ENCODE data around the gene SLC35G1. TPM values are rescaled to one million over a fixed set of nuclear protein-coding genes. Genes with fewer than 3 reads are reported as not detected.

SLC35G1 gene
- total RNA-seq, 1 donor from 2014 or later = 7.3 TPM

DNA sequence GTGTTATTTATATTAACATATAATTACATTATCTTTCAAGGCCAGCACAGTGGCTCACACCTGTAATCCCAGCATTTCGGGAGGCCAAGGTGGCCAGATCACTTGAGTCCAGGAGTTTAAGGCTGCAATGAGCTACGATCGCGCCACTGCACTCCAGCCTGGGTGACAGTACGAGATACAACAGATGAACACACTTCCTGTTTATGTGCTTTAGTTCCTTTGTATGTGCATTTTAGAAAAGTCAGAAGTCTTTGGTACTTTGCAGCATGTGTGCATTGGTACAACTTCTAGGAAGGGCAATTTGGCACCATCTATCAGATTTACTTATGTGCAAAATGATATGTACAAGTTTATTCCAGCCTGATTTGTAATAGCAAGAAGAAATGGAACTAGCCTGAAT, 13.3 kb downstream of the SLC35G1 start:
- Mint-ChIP-seq H3K4me1 (no peaks in the 10 kb centered on the region), H3K4me3 (no peak overlapping the region), H3K27ac (no peak overlapping the region), H3K27me3 (ENCODE audit: low read depth) (no peaks in the 10 kb centered on the region), H3K36me3 (peaks cover 11% of the 10 kb centered on the region), H3K9me3 (no peaks in the 10 kb centered on the region)
- DNase-seq (ENCODE audit: low spot score in 2 of 2, unreplicated experiment in 2 of 2) = no peak
- TF ChIP-seq CTCF (IDR thresholded peaks at IDR 0.05; ENCODE audit: unreplicated experiment) = no peak

- Mint-ChIP-seq H3K27me3 (ENCODE audit: low read depth) (no peaks in the 10 kb centered on the region), H3K36me3 (peaks cover 11% of the 10 kb centered on the region), H3K4me3 (no peak overlapping the region), H3K9me3 (no peaks in the 10 kb centered on the region), H3K4me1 (peaks cover 5% of the 10 kb centered on the region), H3K27ac (no peak overlapping the region)
- DNase-seq (ENCODE audit: low spot score in 2 of 2, unreplicated experiment in 2 of 2) = no peak
- TF ChIP-seq CTCF (IDR thresholded peaks at IDR 0.05; ENCODE audit: unreplicated experiment) = no peak
Observed at GRCh38 chr10:93911866-93912265, 18.1 kb downstream of the SLC35G1 start.

DNA sequence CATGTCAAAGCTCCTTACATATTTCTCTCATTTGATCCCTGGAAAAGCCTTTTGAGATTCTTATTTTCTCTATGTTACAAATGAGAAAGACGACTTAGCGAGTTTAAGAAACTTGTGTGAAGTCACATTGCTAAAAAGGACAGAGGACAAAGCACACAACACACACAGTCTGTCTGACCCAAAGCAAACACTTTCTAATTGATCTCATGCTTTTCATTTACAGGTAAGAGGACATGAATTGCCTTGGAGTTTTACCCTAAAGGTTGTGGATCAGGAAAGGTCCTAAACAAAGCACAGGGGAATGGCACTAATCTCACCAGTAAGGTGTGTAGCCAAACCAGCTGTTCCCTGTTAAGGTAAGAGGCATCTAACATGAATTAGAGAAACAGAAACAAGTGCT, 18.7 kb downstream of the SLC35G1 start:
- H3K4me1 Mint-ChIP-seq = peaks cover 9% of the 10 kb centered on the region
- no peak overlapping the region for H3K4me3 Mint-ChIP-seq
- H3K36me3 Mint-ChIP-seq = peaks cover 7% of the 10 kb centered on the region
- no peak overlapping the region for H3K27ac Mint-ChIP-seq
- no peaks in the 10 kb centered on the region for H3K27me3 Mint-ChIP-seq (ENCODE audit: low read depth)
- H3K9me3 Mint-ChIP-seq = no peaks in the 10 kb centered on the region
- TF ChIP-seq CTCF (IDR thresholded peaks at IDR 0.05; ENCODE audit: unreplicated experiment) = no peak
- DNase-seq (ENCODE audit: low spot score in 2 of 2, unreplicated experiment in 2 of 2) = no peak

GRCh38 chr10:93913706-93914105, 19.9 kb downstream of the SLC35G1 start:
- Mint-ChIP-seq H3K27ac (no peak overlapping the region), H3K27me3 (ENCODE audit: low read depth) (no peaks in the 10 kb centered on the region), H3K4me1 (peaks cover 20% of the 10 kb centered on the region), H3K36me3 (peaks cover 1% of the 10 kb centered on the region), H3K4me3 (no peak overlapping the region), H3K9me3 (no peaks in the 10 kb centered on the region)
- no peak for TF ChIP-seq CTCF (IDR thresholded peaks at IDR 0.05; ENCODE audit: unreplicated experiment)
- DNase-seq (ENCODE audit: low spot score in 2 of 2, unreplicated experiment in 2 of 2) = no peak

- Mint-ChIP-seq H3K27ac (no peak overlapping the region), H3K4me1 (peaks cover 20% of the 10 kb centered on the region), H3K9me3 (no peaks in the 10 kb centered on the region), H3K4me3 (no peak overlapping the region), H3K27me3 (ENCODE audit: low read depth) (no peaks in the 10 kb centered on the region), H3K36me3 (no peaks in the 10 kb centered on the region)
- TF ChIP-seq CTCF (IDR thresholded peaks at IDR 0.05; ENCODE audit: unreplicated experiment) = no peak
- no peak for DNase-seq (ENCODE audit: low spot score in 2 of 2, unreplicated experiment in 2 of 2)
Observed at GRCh38 chr10:93915598-93915997, 21.8 kb downstream of the SLC35G1 start.

Data from mesothelial cell of epicardium (in vitro differentiated cells).